ENCODE results near the gene GCNT2.
"Not testable (repeated sequence)": the region's sequence is repeated elsewhere in the genome, so short reads cannot be mapped to it uniquely, and the experiment has no call there.

GCNT2 gene

DNA sequence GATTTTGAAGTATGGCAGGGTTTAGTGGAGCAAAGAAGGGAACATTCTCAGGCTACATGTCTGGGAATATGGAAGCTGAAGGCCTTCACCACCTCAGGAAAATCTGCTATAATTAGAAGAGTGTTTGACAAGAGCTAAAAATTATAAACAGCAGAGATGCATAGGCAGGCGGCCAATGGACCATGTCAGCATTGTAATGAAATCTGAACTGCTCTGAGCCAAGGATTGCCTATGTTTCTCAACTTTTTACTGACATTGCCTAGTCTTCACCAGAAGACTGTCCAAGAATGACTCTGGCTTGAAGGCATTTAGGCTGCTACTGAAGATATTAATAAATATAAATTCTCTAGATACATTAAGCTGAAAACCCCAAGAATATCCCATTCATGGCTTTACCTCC lies 89.1 kb downstream of the GCNT2 start:
- DNase-seq (ENCODE audit: low spot score): no peak

DNA sequence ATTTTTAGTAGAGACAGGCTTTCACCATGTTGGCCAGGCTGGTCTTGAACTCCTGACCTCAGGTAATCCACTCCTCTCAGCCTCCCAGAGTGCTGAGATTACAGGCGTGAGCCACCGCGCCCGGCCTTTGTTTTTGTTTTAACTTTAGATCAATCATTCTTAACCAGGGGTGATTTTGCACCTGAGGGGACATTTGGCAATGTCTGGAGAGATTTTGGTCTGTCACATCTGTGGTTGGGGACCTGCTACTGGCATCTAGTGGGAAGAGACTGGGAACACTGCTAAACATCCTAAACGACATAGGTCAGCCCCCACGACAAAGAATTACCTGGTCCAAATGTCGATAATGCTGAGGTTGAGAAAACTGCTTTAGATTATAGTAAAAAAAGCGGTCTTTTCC lies 91.0 kb downstream of the GCNT2 start:
- no peak for DNase-seq (ENCODE audit: low spot score)

DNA sequence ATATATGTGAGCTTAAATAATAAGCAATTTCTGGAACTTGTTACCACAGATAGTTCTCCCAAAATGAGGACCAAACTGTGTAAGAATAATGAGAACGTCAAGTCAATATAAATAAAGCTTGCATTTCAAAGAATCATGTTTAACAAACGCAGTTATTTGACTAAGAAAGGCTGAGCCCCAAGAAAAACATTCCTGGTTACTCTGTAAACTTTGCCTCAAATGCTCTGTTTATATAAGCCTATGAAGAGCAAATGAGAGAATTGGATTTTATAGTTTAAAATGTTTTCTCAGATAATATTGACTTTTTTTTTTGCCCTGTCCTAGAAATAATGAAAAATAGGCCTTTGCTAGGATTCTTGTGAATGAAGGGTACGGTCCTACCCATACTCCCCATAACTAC lies 91.9 kb downstream of the GCNT2 start:
- no peak for DNase-seq (ENCODE audit: low spot score)

DNA sequence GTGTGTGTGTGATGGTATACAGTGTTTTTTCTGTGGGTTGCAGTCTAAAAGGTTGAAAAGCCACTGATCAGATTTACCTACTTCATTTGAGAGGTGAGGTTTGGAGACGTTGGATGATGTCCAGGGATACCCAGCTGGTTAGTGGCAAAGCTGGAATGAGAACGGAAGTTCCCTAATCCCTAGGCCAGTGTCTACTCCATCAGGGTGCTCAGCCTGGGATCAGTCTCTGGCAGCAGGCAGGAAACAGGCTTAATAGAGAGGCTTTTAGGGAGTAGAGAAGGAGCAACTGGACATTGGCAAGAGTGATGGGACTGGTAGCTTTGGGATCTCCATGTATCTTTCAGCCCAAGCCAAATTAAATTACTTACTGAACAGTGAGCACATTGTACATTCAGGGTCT lies 92.6 kb downstream of the GCNT2 start:
- DNase-seq (ENCODE audit: low spot score): no peak

DNA sequence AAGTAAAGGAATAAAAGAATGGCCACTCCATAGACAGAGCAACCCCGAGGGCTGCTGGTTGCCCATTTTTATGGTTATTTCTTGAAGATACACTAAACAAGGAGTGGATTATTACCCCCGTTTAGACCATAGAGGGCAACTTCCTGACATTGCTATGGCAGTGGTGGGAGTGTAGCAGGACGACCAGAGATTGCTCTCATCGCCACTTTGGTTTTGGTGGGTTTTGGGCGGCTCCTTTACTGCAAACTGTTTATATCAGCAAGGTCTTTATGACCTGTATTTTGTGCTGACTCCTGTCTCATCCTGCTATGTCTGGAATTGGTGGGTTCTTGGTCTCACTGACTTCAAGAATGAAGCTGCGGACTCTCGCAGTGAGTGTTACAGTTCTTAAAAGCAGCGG lies 94.5 kb downstream of the GCNT2 start:
- no peak for DNase-seq (ENCODE audit: low spot score)

DNA sequence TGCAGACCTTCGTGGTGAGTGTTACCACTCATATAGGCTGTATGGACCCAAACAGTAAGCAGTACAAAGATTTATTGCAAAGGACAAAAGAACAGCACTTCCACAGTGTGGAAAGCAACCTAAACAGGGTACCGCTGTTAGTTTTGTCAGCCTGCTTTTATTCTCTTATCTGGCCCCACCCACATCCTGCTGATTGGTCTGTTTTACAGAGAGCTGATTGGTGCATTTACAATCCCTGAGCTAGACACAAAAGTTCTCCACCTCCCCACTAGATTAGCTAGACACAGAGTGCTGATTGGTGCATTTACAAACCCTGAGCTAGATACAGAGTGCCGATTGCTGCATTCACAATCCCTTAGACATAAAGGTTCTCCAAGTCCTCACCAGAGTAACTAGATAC lies 95.1 kb downstream of the GCNT2 start:
- DNase-seq (ENCODE audit: low spot score): not testable (repeated sequence)

DNA sequence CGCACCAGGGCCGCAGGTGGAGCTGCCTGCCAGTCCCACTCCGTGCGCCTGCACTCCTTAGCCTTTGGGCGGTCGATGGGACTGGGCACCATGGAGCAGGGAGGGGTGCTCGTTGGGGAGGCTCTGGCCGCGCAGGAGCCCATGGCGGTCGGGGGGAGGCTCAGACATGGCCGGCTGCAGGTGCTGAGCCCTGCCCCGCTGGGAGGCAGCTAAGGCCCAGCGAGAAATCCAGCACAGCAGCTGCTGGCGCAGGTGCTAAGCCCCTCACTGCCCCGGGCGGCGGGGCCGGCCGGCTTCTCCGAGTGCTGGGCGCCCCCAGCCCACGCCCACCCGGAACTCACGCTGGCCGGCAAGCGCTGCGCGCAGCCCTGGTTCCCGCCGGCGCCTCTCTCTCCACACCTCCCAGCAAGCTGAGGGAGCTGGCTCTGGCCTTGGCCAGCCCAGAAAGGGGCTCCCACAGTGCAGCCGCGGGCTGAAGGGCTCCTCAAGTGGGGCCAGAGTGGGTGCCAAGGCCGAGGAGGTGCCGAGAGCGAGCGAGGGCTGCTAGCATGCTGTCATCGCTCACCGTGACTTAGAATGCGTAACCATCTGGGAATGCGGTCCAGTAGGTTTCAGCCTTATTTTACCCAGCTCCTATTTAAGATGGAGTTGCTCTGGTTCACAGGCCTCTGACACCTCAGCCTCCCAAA lies 96.0 kb downstream of the GCNT2 start:
- no peak for DNase-seq (ENCODE audit: low spot score)

DNA sequence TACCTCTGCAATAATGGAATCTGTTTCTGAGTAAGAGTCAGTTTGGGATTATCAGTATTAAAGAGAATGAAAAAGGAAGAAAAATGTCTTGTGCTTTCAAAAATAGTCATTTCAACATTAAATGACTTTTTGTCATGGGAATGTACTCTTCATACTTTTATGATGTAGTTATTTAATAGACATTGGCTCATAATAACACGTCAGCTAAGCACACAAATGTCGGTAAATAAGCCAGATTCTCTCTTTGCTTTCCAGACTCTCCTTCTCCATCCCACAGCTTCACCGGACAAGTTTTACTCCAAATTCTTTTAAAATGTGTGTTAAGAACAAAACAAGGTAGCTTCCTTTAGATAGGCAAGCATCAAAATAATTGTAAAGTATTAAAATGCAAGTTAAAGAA lies 97.3 kb downstream of the GCNT2 start:
- no peak for DNase-seq (ENCODE audit: low spot score)

DNA sequence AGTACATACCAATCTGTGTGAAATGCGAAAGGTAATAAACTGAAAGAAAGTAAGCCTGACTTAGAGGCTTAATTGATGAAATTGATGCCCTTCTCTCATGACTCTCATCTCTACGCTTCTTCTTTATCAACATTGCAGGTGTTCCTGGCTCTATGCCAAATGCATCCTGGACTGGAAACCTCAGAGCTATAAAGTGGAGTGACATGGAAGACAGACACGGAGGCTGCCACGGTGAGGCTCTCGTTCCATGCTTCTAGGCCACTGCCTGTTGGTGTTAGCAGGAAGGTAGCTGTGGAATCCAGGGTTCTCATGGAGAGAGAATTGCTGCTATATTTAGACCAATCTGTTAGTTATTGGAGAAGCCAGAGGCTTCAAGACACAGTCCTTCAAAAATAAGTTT lies 100.1 kb downstream of the GCNT2 start:
- no peak for DNase-seq (ENCODE audit: low spot score)

DNA sequence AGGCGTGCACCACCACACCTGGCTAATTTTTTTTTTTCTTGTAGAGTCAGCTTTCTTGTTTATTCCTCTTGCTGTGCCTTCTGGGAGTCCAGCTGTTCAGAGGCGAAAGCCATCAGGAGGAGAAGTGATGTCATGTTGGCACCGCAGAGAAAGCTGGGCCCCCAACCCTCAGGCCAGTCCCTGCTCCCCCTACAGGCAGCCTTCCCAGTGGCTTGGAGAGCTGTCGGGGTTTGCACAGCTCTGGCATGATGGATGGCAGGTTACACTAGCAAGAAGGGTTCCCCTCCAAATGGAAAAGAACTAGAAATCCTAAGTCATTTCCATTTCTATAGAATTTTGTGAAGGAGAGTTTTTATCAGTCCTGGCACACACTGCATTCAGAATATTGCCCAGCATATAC lies 100.7 kb downstream of the GCNT2 start:
- no peak for DNase-seq (ENCODE audit: low spot score)

DNA sequence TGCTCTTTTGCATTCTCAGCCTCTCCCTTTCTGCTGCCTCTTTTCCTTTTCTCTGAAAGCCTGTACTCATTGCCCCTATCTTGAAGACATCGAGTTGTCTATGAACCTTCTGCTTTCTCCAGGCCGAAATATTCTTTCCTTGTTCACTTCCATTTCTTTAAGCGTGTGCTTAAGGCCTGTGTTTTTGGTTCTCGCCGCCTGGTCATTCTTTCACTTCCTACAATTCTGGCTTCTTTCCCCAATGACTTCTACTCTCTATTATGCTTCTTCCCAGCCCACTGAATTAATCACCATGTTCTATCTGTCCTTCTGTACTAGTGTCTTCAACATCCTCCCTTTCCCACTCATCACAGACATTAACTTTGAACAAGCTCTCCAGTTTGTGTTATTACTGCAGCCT lies 103.7 kb downstream of the GCNT2 start:
- no peak for DNase-seq (ENCODE audit: low spot score)

DNA sequence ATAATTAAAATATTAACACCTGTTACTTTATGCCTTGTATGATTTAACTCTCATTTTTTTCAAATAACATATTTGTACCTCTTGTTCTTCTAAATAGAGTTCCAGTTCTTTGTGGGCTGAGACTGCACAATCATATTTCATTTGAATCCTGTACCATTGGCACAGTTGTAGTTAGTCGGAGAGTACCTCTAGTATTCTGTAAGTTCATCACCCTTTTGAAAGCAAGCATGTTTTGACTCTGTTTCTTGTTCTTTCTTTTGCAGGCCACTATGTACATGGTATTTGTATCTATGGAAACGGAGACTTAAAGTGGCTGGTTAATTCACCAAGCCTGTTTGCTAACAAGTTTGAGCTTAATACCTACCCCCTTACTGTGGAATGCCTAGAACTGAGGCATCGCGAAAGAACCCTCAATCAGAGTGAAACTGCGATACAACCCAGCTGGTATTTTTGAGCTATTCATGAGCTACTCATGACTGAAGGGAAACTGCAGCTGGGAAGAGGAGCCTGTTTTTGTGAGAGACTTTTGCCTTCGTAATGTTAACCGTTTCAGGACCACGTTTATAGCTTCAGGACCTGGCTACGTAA lies 105.1 kb downstream of the GCNT2 start:
- DNase-seq (ENCODE audit: low spot score): no peak

DNA sequence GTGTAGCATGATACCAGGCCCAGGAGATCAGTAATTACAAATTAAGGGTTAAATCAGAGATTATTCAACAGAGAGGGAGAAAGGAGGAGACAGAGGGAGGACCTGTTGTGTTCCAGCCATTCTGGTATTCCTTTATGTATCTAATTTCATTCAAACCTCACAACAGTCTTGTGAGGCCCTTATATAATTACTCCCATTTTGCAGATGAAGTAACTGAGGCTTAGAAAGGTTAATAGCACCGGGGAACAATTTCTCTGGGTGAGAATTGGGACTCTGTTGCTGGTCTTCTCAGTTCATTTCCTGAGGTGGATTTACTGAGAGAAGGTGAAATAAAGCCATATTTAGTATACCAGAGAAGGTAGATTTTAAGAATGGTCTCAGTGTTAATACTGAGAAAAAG lies 106.6 kb downstream of the GCNT2 start:
- no peak for DNase-seq (ENCODE audit: low spot score)

DNA sequence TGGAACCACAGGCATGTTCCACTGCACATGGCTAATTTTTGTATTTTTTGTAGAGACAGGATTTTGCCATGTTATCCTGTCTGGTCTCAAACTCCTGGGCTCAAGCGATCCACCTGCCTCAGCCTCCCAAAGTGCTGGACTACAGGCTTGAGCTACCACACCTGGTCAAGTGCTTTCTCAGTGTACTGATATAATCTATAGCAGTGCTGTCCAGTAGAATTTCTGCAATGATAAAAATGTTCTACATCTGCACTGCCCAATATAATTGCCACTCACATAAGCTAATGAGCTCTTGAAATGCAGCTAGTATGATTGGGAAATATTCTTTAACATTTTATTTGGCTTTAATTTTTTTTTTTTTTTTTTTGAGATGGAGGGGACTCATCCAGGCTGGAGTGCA lies 109.0 kb downstream of the GCNT2 start:
- DNase-seq (ENCODE audit: low spot score): no peak

DNA sequence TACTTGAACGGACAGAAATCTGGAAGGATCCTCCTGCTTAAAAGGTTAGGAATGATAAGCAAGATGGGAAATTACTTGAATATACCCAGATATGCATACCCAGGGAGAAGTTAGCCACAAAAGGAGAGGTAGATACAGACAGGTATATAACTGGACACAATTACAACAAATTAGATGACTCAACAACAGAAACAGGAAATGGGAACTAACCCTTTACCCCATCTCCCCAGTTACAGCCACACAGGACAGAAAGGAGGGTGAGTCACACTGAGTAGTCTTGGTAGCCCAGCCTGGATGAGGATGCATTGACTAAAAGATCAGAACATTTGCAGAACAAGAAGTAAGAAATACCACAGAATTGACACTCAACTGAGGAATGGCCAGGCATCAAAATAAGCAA lies 112.1 kb downstream of the GCNT2 start:
- no peak for DNase-seq (ENCODE audit: low spot score)

DNA sequence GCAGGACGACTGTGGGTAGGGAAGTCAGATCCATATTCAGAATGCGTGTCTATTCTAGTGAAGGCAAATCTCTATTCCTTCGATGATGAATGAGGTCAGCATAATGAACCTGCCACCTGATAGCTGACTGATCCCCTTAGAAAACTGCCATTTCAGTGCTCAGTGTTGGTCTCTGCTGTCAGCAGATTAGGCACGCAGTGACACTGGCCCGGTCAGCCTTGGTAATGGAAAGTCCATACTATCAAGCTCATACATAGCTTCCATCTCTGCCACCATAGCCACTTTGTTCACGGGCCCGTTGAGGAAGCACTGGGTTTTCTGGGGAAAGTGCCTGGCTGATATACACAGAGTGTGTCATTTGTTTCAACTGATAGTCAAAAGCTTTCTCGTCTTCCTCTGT lies 119.3 kb downstream of the GCNT2 start:
- peak; percentile 70 for DNase-seq (ENCODE audit: low spot score)

DNA sequence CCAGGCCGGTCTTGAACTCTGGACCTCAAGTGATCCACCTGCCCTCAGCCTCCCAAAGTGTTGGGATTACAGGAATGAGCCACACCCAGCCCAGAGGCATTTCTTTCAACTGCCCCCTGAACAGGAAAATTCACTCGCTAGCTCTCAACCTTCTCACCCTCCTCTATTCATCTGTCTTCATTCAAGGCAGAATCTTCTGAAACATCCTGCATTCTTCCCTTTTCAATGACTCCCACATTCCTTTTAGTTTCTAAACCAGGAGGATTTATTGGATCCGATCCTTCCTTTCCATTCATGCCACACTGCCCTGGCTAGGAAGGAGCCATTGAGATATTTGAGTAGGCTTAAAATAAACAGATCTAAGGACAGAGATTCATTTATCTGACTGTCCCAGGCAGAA lies 120.4 kb downstream of the GCNT2 start:
- DNase-seq (ENCODE audit: low spot score): no peak

DNA sequence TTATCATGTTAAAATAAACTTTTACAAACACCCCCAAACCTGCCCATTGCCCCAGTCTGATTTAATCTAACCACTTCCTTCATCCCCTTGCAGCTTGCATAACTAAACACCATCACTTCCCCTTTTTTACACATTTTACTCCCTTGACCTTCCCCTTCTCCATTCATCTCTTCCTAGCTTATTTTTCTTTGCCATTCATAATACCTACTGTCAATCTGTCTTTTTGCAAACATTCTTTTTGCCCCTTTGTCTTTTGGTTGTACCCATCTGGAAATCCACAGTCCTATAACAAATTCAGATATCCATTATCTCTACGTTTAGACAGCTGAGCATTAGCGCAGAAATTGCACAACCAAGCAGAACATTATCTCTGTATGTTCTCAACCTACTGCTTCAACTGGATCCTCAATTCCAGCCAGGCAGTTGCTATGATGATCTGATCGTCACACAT lies 122.1 kb downstream of the GCNT2 start:
- no peak for DNase-seq (ENCODE audit: low spot score)

DNA sequence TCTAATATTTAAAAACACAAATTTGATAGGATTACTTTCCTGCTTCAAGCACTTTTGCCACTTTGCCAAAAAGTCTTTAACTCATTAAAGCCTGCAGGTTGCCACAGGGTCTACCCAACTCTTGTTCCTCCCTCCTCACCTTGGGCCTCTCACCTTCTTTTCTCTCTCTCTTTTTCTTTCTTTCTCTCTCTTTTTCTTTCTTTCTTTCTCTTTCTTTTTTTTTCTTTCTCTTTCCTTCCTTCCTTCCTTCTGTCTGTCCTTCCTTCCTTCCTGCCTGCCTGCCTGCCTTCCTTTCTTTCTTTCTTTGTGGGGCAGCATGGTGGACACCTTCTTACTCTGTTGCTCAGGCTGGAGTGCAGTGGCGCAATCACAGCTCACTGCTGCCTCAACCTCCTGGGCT lies 123.1 kb downstream of the GCNT2 start:
- no peak for DNase-seq (ENCODE audit: low spot score)

DNA sequence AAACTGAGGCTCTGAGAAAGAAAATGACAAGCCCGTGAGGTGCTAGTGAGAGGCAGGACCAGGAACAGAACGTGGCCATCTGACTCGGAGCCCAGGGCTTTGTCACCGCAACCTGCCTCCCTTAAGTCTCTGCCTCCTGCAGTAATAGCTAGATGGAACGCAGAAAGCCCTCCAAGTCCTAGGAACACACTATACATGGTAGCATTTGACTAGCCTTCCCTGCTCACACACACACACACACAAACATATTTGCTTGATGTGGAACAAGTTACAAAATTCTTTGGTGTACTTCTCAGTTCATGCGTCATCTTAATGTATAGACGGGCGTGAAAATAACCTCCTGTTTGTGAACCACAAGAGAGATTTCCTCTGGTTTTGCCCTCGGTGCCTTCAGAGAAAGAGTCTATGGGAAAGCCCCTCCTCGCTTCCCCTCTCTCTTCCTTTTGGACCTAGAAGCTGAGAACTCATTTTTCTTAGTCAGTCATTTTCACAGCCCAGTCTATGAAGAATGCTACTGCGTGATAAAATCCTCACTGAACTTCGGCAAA lies 134.4 kb downstream of the GCNT2 start:
- DNase-seq (ENCODE audit: low spot score): no peak

DNA sequence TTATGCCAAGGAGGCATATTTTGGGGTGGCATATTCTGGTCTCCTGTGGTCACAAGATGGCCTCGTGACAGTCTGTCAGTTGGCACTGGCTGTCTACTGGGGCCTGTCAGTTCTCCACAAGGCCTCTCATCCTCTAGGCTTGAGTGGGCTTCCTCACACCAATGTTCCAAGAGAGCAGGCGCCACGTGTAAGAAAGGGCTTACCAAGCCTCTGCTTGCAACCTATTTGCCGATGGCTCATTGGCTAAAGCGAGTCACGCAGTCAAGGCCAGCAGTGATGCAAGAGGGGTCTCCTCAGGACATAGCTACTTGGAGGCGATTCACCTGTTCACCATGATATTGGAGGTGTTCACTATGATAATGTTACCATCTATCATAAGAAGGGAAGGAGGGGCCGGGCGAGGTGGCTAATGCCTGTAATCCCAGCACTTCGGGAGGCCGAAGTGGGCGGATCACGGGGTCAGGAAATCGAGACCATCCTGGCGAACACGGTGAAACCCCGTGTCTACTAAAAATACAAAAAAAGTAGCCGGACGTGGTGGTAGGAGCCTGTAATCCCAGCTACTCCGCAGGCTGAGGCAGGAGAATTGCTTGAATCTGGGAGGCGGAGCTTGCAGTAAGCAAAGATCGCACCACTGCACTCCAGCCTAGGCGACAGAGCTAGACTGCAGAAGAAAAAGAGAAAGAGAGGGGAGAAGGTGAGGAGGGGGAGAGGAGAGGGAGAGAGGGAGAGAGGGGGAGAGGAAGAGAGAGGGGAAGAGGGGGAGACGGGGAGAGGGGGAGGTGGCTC lies 138.0 kb downstream of the GCNT2 start:
- no peak for DNase-seq (ENCODE audit: low spot score)

DNA sequence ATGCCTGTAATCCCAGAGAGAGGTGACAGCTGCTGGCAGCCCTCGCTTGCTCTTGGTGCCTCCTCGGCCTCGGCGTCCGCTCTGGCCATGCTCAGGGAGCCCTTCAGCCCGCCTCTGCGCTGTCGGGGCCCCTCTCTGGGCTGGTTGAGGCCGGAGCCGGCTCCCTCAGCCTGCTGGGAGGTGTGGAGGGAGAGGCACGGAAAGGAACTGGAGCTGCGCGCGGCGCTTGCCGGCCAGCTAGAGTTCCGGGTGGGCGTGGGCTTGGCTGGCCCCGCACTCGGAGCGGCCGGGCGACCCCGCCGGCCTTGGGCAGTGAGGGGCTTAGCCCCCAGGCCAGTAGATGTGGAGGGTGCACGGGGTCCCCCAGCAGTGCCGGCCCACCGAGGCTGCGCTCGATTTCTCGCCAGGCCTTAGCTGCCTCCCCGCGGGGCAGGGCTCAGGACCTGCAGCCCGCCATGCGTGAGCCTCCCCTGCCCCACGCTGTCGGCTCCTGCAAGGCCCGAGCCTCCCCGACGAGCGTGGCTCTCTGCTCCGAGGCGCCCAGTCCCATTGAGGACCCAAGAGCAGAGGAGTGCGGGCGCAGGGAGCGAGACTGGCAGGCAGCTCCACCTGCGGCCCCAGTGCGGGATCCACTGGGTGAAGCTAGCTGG lies 138.7 kb downstream of the GCNT2 start:
- DNase-seq (ENCODE audit: low spot score): no peak
